ENCODE measurements around the gene CDH12.

The CDH12 gene

DNA sequence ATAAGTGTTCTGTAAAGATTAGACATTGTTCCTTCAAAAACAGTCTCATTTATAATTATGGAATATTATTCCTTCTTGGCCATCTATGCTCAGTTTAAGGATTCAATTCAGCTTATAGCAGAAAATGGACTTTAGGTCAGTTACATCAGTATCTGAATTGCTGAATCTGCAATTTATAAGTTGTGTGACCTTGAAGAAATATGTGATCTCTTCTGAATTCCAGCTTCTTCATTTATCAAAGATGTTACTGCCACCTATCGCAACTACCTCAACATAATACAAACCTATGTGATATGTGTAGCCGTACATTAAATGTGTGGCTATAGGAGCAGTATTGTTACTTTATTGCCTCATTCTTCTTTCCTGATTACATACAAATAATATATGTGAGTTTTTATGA, 118.2 kb downstream of the CDH12 start:
- Histone ChIP-seq H3K4me1 (ENCODE audit: insufficient read depth, low read length, severe bottlenecking) (no peaks in the 10 kb centered on the region), H3K27me3 (ENCODE audit: insufficient read depth, low read length) (no peaks in the 10 kb centered on the region), H3K9me2 (ENCODE audit: low read depth, low read length) (no peaks in the 10 kb centered on the region), H3K79me2 (ENCODE audit: insufficient read depth, low read length) (no peaks in the 10 kb centered on the region), H3K9ac (ENCODE audit: low read length) (no peak overlapping the region), H3K27ac (ENCODE audit: low read depth, low read length, poor library complexity, severe bottlenecking) (no peak overlapping the region), H2AFZ (ENCODE audit: low read length) (no peak overlapping the region), H3K36me3 (ENCODE audit: insufficient read depth, low read length) (no peaks in the 10 kb centered on the region), H4K20me1 (ENCODE audit: insufficient read depth, low read length) (no peaks in the 10 kb centered on the region), H3F3A (ENCODE audit: insufficient read depth, low read length) (no peaks in the 10 kb centered on the region), H3K4me2 (ENCODE audit: low read length) (no peak overlapping the region), H3K9me3 (ENCODE audit: low read length) (no peaks in the 10 kb centered on the region), H3K4me3 (ENCODE audit: low read depth, low read length, poor library complexity, severe bottlenecking) (no peak overlapping the region)
- TF ChIP-seq, protein P1, sequence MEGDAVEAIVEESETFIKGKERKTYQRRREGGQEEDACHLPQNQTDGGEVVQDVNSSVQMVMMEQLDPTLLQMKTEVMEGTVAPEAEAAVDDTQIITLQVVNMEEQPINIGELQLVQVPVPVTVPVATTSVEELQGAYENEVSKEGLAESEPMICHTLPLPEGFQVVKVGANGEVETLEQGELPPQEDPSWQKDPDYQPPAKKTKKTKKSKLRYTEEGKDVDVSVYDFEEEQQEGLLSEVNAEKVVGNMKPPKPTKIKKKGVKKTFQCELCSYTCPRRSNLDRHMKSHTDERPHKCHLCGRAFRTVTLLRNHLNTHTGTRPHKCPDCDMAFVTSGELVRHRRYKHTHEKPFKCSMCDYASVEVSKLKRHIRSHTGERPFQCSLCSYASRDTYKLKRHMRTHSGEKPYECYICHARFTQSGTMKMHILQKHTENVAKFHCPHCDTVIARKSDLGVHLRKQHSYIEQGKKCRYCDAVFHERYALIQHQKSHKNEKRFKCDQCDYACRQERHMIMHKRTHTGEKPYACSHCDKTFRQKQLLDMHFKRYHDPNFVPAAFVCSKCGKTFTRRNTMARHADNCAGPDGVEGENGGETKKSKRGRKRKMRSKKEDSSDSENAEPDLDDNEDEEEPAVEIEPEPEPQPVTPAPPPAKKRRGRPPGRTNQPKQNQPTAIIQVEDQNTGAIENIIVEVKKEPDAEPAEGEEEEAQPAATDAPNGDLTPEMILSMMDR (IDR thresholded peaks at IDR 0.05; ENCODE audit: low read length), result no peak
- TF ChIP-seq EZH2 (IDR thresholded peaks at IDR 0.05; ENCODE audit: borderline replicate concordance, low read length), result no peak

DNA sequence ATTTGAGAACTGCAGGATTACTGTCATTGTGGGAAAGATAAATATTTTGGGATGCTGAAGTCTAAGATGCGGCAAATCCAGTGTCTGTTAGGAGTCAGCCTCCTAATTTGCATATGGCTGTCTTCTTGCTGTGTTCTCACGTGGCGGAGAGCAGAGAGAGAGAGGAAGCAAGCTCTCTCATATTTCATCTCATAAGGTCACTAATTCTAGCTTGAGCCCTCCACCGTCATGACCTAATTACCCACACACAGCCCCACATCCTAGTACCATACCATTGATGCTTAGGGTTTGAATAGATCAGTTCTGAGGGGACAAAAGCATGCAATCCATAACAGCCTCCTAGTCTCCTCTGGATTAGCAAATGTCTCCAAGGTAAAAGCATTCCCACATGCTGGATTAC, 124.5 kb downstream of the CDH12 start:
- Histone ChIP-seq H3F3A (ENCODE audit: insufficient read depth, low read length) (0 out of 2 replicates have a peak, but pooled peaks cover 2% of the 10 kb centered on the region), H4K20me1 (ENCODE audit: insufficient read depth, low read length) (no peaks in the 10 kb centered on the region), H3K79me2 (ENCODE audit: insufficient read depth, low read length) (no peaks in the 10 kb centered on the region), H3K9me3 (ENCODE audit: low read length) (no peaks in the 10 kb centered on the region), H3K4me3 (ENCODE audit: low read depth, low read length, poor library complexity, severe bottlenecking) (no peak overlapping the region), H3K4me2 (ENCODE audit: low read length) (no peak overlapping the region), H3K4me1 (ENCODE audit: insufficient read depth, low read length, severe bottlenecking) (no peaks in the 10 kb centered on the region), H2AFZ (ENCODE audit: low read length) (no peak overlapping the region), H3K27me3 (ENCODE audit: insufficient read depth, low read length) (no peaks in the 10 kb centered on the region), H3K36me3 (ENCODE audit: insufficient read depth, low read length) (no peaks in the 10 kb centered on the region), H3K9me2 (ENCODE audit: low read depth, low read length) (no peaks in the 10 kb centered on the region), H3K27ac (ENCODE audit: low read depth, low read length, poor library complexity, severe bottlenecking) (no peak overlapping the region), H3K9ac (ENCODE audit: low read length) (no peak overlapping the region)
- TF ChIP-seq EZH2 (IDR thresholded peaks at IDR 0.05; ENCODE audit: borderline replicate concordance, low read length), result no peak
- TF ChIP-seq, protein P1 (IDR thresholded peaks at IDR 0.05; ENCODE audit: low read length), result no peak

DNA sequence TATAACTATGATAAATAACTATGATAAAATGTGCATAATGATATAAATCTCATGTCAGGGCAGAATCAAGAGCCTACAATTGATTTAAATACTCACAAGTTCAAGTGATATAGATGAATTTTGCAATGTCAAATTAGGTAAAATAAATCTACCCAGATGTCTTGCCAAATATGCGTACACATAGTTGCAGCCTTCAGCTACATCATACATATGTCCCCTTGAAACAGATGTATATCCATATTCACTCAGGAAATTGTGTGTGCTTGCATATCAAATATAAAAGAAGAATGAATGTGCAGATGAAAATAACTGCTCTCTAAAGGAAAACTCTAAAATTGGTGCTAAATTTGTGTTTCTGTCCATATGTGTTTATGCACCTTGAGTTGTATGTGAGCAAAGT, 130.7 kb downstream of the CDH12 start:
- TF ChIP-seq EZH2 (IDR thresholded peaks at IDR 0.05; ENCODE audit: borderline replicate concordance, low read length), result no peak
- TF ChIP-seq, protein P1 (IDR thresholded peaks at IDR 0.05; ENCODE audit: low read length), result no peak
- Histone ChIP-seq H4K20me1 (ENCODE audit: insufficient read depth, low read length) (no peaks in the 10 kb centered on the region), H3K9ac (ENCODE audit: low read length) (no peak overlapping the region), H3K4me1 (ENCODE audit: insufficient read depth, low read length, severe bottlenecking) (no peaks in the 10 kb centered on the region), H3K9me2 (ENCODE audit: low read depth, low read length) (no peaks in the 10 kb centered on the region), H3K27ac (ENCODE audit: low read depth, low read length, poor library complexity, severe bottlenecking) (no peak overlapping the region), H3K79me2 (ENCODE audit: insufficient read depth, low read length) (no peaks in the 10 kb centered on the region), H3F3A (ENCODE audit: insufficient read depth, low read length) (0 out of 2 replicates have a peak, but pooled peaks cover under 1% of the 10 kb centered on the region), H3K4me2 (ENCODE audit: low read length) (no peak overlapping the region), H3K27me3 (ENCODE audit: insufficient read depth, low read length) (no peaks in the 10 kb centered on the region), H3K4me3 (ENCODE audit: low read depth, low read length, poor library complexity, severe bottlenecking) (no peak overlapping the region), H2AFZ (ENCODE audit: low read length) (no peak overlapping the region), H3K36me3 (ENCODE audit: insufficient read depth, low read length) (no peaks in the 10 kb centered on the region), H3K9me3 (ENCODE audit: low read length) (no peaks in the 10 kb centered on the region)

All from OCI-LY1 (cell line).